HG02763 (cell line): ENCODE measurements around the gene GPC4.

ENCODE experiments used
- ATAC-seq: cut with Tn5 transposase; IDR thresholded peaks from one replicate; pipeline ENCODE4 v1.9.1; 2021; ENCODE audit warnings: mild to moderate bottlenecking, moderate library complexity; ENCODE audit not compliant: unreplicated experiment

Gene GPC4

DNA sequence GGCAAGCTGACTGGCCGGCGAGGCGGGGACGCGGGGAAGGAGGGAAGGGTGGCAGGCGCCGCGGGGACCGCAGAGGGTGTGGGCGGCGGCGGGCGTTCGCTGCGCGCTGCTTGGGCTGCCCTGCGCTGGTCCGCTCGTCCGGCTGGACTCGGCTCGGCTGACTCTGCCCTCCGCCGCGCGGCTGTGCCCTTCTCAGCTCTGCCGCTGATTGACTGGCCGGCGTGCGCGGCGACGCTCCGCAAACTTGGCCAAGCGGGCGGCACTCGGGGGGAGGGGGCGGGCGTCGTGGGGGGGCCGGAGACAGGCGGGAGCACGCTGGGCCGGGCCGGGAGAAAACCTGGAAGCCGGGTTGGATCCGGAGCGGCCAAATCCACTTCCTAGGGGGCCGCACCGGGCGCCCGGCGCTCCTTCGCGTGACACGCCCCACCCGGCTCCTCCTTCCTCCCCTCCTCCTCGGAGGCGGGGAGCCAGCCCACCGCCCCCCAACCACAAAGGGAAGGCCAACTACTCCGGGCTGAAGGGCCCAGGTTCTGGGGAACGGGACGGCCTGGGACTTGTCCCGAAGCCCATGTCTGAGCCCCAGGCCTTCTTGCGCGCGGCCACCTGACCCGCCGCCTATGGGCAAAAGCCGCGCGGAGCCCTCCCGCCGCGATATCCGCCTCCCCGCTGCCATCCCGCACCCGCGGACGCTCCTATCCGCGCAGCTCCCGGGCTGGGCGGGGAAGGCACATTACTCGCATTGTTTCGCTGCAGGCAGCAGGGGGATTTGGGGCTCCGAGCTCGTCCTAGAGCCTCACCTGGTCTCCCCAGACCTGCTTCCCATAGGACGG lies at the start of gene GPC4:
Gene GPC4 (minus strand): TSS at position 214 of the 830 bp plus-strand sequence. CDS start 524 bp downstream, outside the sequence.
- no peak for ATAC-seq

DNA sequence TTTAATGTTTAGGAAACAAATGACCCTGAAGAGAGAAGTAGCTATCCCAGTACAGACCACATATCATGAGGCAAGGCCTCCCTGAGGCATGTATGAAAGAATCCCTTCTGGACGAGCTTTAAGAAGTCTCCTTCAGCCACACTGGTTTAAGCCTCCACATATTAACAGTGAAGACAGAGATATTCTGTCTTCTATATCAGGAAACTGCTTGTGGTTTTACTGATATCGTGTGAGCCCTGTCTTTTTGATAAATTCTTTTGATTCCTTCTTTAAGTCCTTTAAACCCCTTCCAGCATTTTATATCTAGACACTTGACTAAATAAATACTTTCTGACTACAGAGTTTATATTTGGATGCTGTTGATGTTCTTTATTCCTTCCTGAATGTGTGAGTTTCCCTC lies 45.9 kb upstream of the GPC4 start:
- no peak for ATAC-seq

GRCh38 chrX:133454924-133455323 lies 39.6 kb upstream of the GPC4 start:
- ATAC-seq: no peak

GRCh38 chrX:133454491-133454914 lies 39.2 kb upstream of the GPC4 start:
- no peak for ATAC-seq

DNA sequence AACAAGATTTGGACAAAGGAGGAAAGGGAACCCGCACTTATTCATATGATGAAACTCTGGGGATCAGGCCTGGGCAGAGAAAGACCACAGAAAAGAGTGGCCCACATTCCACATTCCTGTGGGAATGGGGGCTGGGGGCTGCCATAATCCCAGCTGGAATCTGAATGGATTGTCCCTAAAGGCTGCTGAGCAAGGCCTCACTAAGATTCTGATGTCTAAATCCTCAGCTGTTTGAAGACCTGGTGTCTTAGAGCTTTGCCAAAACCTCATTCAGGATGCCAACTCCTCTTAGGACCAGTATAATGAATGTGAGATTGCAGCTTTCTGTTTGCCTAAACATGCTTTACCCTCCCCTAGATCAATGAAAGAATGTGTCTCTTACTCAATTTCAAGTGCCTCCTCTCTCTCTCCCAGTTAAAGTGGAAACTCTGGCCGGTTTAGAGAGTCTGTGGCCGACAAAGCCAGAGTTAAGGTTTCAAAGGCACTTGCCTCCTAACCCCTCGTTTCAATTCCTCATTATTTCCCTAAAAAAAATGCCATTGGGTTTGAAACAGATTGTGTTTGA lies 33.3 kb upstream of the GPC4 start:
- no peak for ATAC-seq

GRCh38 chrX:133444952-133445831 lies 29.9 kb upstream of the GPC4 start:
- no peak for ATAC-seq

DNA sequence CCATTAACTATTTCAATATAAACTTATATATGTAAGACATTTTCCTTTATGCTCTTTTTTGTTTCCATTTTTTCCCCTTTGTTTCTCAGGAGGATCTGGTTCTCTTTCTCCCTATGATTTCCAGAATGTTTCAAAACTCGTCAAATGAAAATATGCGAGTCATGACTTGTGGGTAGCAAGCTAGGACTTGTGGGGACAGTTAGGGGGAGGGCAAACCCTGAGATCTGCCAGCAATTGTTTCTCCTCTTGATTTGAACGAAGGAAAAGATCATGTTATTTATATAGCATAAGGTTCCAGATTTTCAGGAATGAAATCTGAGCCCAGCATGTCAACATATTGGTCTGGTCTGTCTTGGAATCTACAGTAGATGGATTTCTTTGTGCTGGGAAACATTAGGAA lies 28.9 kb upstream of the GPC4 start:
- no peak for ATAC-seq

DNA sequence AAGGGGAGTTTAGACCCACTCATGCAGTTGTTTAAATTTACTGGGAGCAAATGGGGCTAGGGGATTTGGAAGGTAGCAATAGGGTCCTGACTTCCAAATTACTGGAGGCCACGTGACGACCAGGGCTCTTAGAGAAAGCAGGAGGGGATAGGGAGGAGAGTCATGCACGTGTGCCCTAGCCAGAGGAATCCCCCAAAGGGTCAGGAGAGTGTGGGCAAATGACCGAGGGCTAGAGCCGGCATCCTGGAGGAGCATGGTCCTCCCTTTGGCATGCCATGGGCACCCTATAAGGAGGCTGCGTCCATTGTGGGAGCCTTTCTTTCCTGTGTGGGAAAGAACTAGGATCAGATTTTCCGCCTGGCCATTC lies 25.5 kb upstream of the GPC4 start:
- no peak for ATAC-seq

DNA sequence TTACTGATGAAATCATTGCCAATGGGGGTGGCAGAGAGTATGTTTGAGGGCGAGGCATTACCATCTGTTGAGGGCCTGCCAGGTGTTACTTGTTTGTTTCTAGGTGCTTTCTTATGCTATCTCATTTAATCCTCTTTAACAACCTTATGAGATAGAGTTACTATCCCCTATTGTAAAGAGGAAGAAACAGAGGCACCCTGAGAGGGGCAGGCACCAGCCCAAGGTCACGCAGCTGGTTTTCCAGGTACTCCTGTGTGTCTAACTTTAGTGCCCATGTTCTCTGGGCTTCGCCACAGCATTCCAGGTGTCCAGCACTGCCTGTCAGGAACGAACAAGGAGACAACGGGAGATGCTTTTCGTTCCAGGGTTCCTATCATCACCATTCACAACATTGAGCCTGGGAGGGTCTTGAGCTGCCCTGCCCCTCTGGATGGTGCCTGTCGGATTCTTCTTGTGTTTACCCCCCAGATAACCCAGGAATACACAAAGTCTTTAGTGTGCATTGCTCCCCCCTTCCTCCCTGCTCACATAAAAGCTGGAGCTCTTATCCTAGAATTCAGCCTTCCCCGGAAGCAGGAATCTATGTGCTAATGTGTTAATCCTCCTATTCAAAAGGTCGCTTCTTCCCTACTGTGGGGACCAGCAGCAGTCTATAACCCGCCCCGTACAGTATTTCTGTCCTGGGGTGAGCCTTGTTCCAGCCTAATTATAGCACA lies 24.9 kb upstream of the GPC4 start:
- ATAC-seq: no peak

DNA sequence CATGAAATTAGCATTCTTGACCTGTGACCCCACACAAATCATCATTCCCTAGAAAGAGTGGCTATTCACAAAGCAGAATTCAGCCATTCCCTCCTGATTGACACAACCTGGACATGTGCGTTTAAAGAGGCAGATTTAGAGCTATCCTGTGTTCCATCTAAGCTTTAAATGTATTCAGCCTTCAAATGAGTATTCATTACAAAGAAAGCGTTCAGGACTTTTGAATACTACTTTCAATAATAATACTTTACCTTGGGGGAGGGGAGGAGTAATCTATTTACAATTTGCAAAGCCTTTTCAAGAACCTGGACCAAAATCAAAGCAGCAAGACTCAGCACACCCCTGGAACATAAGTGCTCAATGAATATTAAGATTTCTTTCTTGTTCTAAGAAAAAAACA lies 22.5 kb upstream of the GPC4 start:
- no peak for ATAC-seq

DNA sequence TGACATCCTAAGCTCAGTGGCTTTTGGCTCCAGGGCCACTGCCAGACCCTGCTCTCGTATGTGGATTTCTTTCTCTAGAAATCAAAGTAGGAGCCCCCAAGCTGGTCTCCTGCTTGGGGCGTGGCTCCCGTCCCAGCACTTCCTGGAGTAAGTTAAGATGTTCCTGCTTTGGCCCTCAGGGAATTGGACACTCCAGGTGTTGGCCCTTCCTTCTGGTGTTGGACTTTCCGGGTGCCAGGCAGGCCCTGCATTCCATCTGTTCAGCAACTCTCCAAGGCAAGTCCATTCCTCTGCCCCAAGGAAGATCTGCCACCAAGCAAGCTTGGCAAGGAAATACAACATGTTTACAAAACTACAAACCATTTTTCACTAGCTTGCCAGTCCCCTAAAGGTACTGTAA lies 22.1 kb upstream of the GPC4 start:
- no peak for ATAC-seq

DNA sequence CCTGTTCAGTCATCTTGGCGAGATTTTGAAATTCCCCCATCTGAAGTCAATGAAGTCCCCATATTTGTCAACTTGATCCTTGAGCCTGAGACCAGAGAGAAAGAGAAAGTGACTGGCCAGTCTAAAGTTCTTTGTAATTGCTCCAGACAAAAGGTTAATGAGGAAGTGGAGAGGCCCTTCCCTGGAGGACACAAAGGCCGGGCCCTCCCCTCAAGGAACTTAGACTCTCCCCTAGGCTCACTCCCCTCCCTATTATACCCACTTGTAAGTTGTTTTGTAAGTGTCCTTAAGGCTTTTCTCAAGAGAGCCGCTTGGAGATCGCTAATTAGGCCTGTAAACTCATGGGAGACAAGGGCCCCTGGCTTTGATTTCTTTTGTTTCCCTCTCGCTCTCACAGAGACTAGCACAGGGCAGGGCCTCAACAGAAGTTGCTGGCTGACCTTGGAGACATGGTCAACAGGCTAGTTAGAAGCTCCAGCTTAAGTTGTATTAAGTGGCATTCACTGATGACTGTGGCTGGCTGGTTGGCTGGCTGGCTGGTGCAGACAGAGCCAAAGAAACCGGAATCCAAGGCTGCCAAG lies 20.3 kb upstream of the GPC4 start:
- no peak for ATAC-seq

DNA sequence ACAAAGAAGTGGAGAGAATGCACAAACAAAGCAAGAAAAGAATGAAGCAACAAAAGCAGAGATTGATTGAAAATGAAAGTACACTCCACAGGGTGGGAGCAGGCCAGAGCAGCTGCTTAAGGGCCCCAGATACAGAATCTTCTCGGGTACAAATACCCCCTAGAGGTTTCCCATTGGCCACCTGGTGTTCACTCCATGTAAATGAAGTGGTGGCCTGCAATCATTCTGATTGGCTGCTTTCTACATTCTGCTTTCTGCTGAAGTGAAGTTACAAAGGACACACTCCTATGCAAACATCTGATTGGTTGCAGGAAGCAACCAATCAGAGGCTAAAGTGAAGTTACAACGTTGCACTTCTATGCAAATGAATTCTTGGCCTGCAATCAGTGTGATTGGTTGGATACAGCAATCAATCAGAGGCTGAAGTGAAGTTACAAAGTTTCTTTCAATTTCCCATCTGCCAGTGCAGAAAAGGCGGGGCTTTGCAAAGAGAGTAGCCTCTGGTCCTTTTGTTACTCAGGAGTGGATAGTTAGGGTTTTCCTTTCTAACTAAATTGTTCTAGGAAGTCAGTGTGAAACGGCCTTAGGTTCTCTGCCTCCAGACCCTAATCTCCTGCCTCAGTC lies 19.0 kb upstream of the GPC4 start:
- no peak for ATAC-seq

- no peak for ATAC-seq
Observed at GRCh38 chrX:133419911-133420310, 4.6 kb upstream of the GPC4 start.

DNA sequence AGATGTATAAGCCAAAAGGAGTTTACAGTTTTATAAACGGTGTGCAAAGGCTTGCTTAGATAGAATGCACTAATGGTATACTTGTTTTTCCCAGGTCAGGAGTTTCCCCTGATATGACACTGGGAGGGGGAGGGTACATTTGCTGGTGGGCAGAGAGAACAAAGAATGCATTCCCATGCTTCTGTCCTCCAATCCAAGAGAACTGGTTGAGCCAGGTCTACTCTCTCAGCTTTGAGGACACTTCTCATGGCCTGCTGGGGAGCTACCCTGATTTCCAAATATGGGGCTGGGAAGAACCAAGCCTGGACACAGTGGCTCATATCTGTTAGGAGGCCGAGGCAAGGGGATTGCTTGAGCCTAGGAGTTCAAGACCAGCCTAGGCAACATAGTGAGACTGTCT lies 3.3 kb upstream of the GPC4 start:
- ATAC-seq: no peak

GRCh38 chrX:133417364-133417763 lies 2.1 kb upstream of the GPC4 start:
- no peak for ATAC-seq

DNA sequence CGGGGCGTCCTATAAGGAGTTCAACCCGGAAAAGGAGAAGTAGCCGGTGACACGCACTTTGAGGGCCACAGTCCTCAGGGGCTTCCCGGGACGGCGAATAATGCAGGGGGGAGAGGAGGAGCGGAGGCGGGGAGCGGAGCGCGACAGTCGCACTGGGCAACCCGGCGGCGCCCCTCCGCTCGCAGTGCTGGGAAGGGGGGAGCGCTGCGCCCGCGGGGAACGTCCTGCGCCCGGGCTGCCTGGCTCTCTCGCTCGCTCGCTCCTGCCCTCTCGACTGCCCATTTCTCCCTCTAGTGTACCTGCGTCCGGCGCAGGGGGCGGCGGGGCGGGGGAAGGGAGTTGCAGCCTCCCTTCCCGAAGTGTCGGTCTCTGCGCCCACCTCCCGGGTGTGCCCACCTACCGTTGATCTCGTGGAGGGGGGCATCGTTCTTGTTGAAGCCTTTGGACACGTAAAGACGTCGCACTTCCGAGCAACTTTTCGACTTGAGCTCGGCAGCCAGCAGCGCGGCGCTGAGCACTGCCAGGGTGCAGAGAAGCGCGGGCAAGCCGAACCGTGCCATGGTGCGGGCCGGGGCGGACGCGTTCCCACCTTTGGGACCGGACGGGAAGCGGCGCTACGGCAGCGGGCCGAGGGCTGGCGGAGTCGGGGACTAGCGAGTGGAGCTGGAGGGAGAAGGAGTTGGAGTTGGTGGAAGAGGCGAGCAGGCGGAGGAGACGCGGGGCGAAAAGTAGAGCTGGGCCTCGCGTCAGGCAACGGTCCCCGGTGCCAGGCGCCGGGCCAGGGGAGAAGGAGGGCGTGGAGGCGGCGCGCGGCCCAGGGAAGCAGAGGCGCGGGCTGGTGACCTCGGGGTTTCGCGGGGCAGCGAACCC lies 648 bp downstream of the GPC4 start:
- ATAC-seq: no peak

- ATAC-seq: no peak
Observed at GRCh38 chrX:133413218-133413925, 1.9 kb downstream of the GPC4 start.

GRCh38 chrX:133412665-133413064 lies 2.6 kb downstream of the GPC4 start:
- ATAC-seq: no peak
